ENCODE data around the gene TSEN2. TPM values are rescaled to one million over a fixed set of nuclear protein-coding genes. Genes with fewer than 3 reads are reported as not detected.

TSEN2 gene
- total and polyA plus RNA-seq, 2 of the 4 experiments (the other 2 are of a cell fraction) = 9.5 to 14.2 TPM

DNA sequence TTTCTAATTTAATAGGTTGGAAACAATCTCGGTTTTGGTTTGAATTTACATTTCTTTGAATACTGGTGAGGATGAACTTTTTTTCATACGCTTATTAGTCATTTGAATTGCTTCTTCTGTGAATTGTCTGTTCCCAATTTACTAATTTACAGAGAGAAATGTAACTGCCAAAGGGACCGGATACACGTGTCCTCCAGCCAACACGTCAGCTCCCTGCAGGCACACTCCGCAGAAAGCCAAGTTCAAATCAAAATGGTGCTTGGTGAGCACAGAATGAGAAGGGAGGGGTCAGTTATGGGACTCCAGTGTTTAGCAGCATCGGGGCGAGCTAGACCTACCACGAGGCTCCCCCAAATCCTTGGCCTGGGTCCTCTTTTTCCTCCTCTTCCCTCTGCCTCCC lies 10.8 kb upstream of the TSEN2 start:
- POLR2A ChIA-PET (ENCODE audit: unreplicated experiment) = interaction anchor here (0.6 kb wide), 1 partner anchor 10 kb away, joined by 11 read pairs; no protein-coding TSS in a partner anchor
- no peak overlapping the region for H3K23ac ChIP-seq (ENCODE audit: low read depth, low read length)
- in situ Hi-C loops (cut with MboI; ENCODE audit: low sequenced_read_pairs) (loop anchor here (10.0 kb wide), 1 partner anchor 299 kb away; no protein-coding TSS in a partner anchor), intact Hi-C loops (cut with micrococcal nuclease) (loop anchor here (1.0 kb wide), 1 partner anchor 35 kb away; no protein-coding TSS in a partner anchor), dilution Hi-C loops (cut with HindIII; ENCODE audit: low sequenced_read_pairs, unreplicated experiment) (no loop called here)
- H4K5ac ChIP-seq (ENCODE audit: low read depth, low read length) = no peak overlapping the region
- no peaks in the 10 kb centered on the region for H3K27me3 ChIP-seq (ENCODE audit: control insufficient read depth, insufficient read depth, low read length)
- H3K4me3 ChIP-seq (ENCODE audit: insufficient read depth, low read depth, low read length) = no peak overlapping the region
- no peak overlapping the region for H3K4me2 ChIP-seq (ENCODE audit: low read depth, low read length)
- CTCF ChIA-PET = no interaction called here
- no peaks in the 10 kb centered on the region for H3K79me1 ChIP-seq (ENCODE audit: low read depth in 1 of 2, low read length in 2 of 2)
- H2AK9ac ChIP-seq (replicated peaks; ENCODE audit: low read depth, low read length, poor library complexity) = no peak overlapping the region
- no peak overlapping the region for H3K56ac ChIP-seq (ENCODE audit: extremely low read depth, insufficient read depth, low read length)
- no peak overlapping the region for H4K8ac ChIP-seq (ENCODE audit: low read depth in 2 of 2, low read length in 2 of 2)
- H3K36me3 ChIP-seq (ENCODE audit: control insufficient read depth, insufficient read depth, low read length) = no peaks in the 10 kb centered on the region
- H2BK20ac ChIP-seq (ENCODE audit: low read depth, low read length) = no peak overlapping the region
- TF ChIP-seq MAFK (IDR thresholded peaks at IDR 0.05; ENCODE audit: low read depth, low read length) (no peak), RAD21 (IDR thresholded peaks at IDR 0.05; ENCODE audit: low read length) (no peak), CHD1 (IDR thresholded peaks at IDR 0.05; ENCODE audit: low read depth, low read length) (no peak), RCOR1 (IDR thresholded peaks at IDR 0.05; ENCODE audit: insufficient replicate concordance, low read length) (no peak), MXI1 (IDR thresholded peaks at IDR 0.05; ENCODE audit: borderline replicate concordance, low read depth, low read length) (no peak), POLR2A (IDR thresholded peaks at IDR 0.05; ENCODE audit: low read depth, low read length) (no peak), NFE2L2 (IDR thresholded peaks at IDR 0.05; ENCODE audit: low read depth, low read length) (no peak), CEBPB (IDR thresholded peaks at IDR 0.05; ENCODE audit: low read depth, low read length) (no peak), BHLHE40 (IDR thresholded peaks at IDR 0.05; ENCODE audit: low read depth, low read length) (no peak), FOS (IDR thresholded peaks at IDR 0.05; ENCODE audit: low read depth, low read length) (no peak), RFX5 (IDR thresholded peaks at IDR 0.05; ENCODE audit: low read depth, low read length) (no peak), MAZ (IDR thresholded peaks at IDR 0.05; ENCODE audit: borderline replicate concordance, low read depth, low read length) (no peak), SMC3 (IDR thresholded peaks at IDR 0.05; ENCODE audit: low read depth, low read length) (no peak), CTCF (conservative IDR thresholded peaks at IDR 0.05; ENCODE audit: low read depth, low read length) (no peak), ELK1 (IDR thresholded peaks at IDR 0.05; ENCODE audit: borderline replicate concordance, low read depth, low read length) (no peak)
- TF ChIP-seq, protein P1, sequence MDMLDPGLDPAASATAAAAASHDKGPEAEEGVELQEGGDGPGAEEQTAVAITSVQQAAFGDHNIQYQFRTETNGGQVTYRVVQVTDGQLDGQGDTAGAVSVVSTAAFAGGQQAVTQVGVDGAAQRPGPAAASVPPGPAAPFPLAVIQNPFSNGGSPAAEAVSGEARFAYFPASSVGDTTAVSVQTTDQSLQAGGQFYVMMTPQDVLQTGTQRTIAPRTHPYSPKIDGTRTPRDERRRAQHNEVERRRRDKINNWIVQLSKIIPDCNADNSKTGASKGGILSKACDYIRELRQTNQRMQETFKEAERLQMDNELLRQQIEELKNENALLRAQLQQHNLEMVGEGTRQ (IDR thresholded peaks at IDR 0.05; ENCODE audit: low read depth, low read length) = no peak
- DNase-seq = no peak
- no peak overlapping the region for H3K9ac ChIP-seq (ENCODE audit: low read depth, low read length)
- BruUV-seq (replicated peaks) = no TSS peak
- H2AK5ac ChIP-seq (ENCODE audit: low read depth, low read length) = no peak overlapping the region
- H4K20me1 ChIP-seq (ENCODE audit: insufficient read depth, low read length) = no peaks in the 10 kb centered on the region
- no peak overlapping the region for H3K18ac ChIP-seq (ENCODE audit: low read depth, low read length)
- peaks cover 8% of the 10 kb centered on the region for H3K4me1 ChIP-seq (ENCODE audit: control insufficient read depth, insufficient read depth, low read length)
- H3K9me1 ChIP-seq (ENCODE audit: insufficient read depth, low read length) = peaks cover 8% of the 10 kb centered on the region; the same call in 1 of the 2 replicates
- no peak overlapping the region for H3K27ac ChIP-seq (ENCODE audit: insufficient read depth, low read length)
- no peak overlapping the region for H3K4ac ChIP-seq (ENCODE audit: low read depth, low read length)
- H2BK5ac ChIP-seq (ENCODE audit: low read depth, low read length, poor library complexity, severe bottlenecking) = no peak overlapping the region
- H2BK120ac ChIP-seq (ENCODE audit: low read depth, low read length) = no peak overlapping the region
- H4K91ac ChIP-seq (ENCODE audit: insufficient read depth, low read depth, low read length) = no peak overlapping the region; the same call in 1 of the 2 replicates
- no peak overlapping the region for H2BK15ac ChIP-seq (ENCODE audit: low read depth, low read length)
- ATAC-seq (ENCODE audit: low read depth) = no peak
- no peak overlapping the region for H3K14ac ChIP-seq (replicated peaks; ENCODE audit: low read depth, low read length)
- H3K9me3 ChIP-seq (ENCODE audit: control insufficient read depth, insufficient read depth, low read length) = no peaks in the 10 kb centered on the region
- H2AFZ ChIP-seq (replicated peaks; ENCODE audit: low read length, poor library complexity) = no peak overlapping the region
- WGBS, 2 experiments (ENCODE audit: extremely low coverage in 2 of 2, insufficient read length in 1 of 2) = 100% methylated on average over 4 of the region's 9 CpGs; no CpG with 5 or more reads in 1 of the 2 experiments

All from IMR-90 (cell line).